H9 (cell line): ENCODE measurements around the gene TSPOAP1. TPM values are rescaled to one million over a fixed set of nuclear protein-coding genes. Genes with fewer than 3 reads are reported as not detected.

Source experiments
- DNase-seq: peaks from one replicate; pipeline ENCODE4 v3.0.0-alpha.2; 2017
- H2AFZ ChIP-seq: one replicate; pipeline ENCODE4 v1.6.1; 2013; ENCODE audit warnings: mild to moderate bottlenecking, low read length, control low read depth, moderate library complexity
- H2AK5ac ChIP-seq: 2 replicates; pipeline ENCODE4 v1.6.1; 2013; ENCODE audit warnings: low read length, control low read depth, mixed read lengths; ENCODE audit not compliant: insufficient read length
- H2BK120ac ChIP-seq: one replicate; pipeline ENCODE4 v1.6.1; 2013; ENCODE audit warnings: low read depth, mild to moderate bottlenecking, low read length, control low read depth, inconsistent platforms; ENCODE audit not compliant: poor library complexity, severe bottlenecking
- H2BK12ac ChIP-seq: 2 replicates; pipeline ENCODE4 v1.6.1; 2013; ENCODE audit warnings: low read length, control low read depth, mixed read lengths, low read depth; ENCODE audit not compliant: insufficient read length
- H2BK15ac ChIP-seq: 2 replicates; pipeline ENCODE4 v1.6.1; 2013; ENCODE audit warnings: low read depth, low read length, control low read depth
- H2BK20ac ChIP-seq: one replicate; pipeline ENCODE4 v1.6.1; 2013; ENCODE audit warnings: low read depth, mild to moderate bottlenecking, low read length, control low read depth, inconsistent platforms; ENCODE audit not compliant: poor library complexity, severe bottlenecking
- H2BK5ac ChIP-seq: 2 replicates; pipeline ENCODE4 v1.6.1; 2013; ENCODE audit warnings: low read length, control low read depth, mixed read lengths; ENCODE audit not compliant: insufficient read length
- H3K14ac ChIP-seq: 2 replicates; pipeline ENCODE4 v1.6.1; 2013; ENCODE audit warnings: low read length, control low read depth; ENCODE audit not compliant: insufficient read depth
- H3K18ac ChIP-seq: 2 replicates; pipeline ENCODE4 v1.6.1; 2013; ENCODE audit warnings: low read depth, mild to moderate bottlenecking, mixed read lengths, low read length, control low read depth; ENCODE audit not compliant: insufficient read length
- H3K23ac ChIP-seq: 2 replicates; pipeline ENCODE4 v1.6.1; 2013; ENCODE audit warnings: low read length, control low read depth, mixed read lengths, low read depth; ENCODE audit not compliant: insufficient read length
- H3K23me2 ChIP-seq: 2 replicates; pipeline ENCODE4 v1.6.1; 2013; ENCODE audit warnings: low read depth, mild to moderate bottlenecking, mixed read lengths, low read length, control low read depth; ENCODE audit not compliant: insufficient read length, poor library complexity, severe bottlenecking
- H3K27ac ChIP-seq: 2 replicates; pipeline ENCODE4 v1.5.1; 2013; ENCODE audit warnings: low read length, control low read depth, mixed read lengths, low read depth; ENCODE audit not compliant: insufficient read length
- H3K27me3 ChIP-seq: 2 replicates; pipeline ENCODE4 v1.6.1; 2013; ENCODE audit warnings: low read length, control low read depth, inconsistent platforms; ENCODE audit not compliant: insufficient read depth
- H3K4ac ChIP-seq: 2 replicates; pipeline ENCODE4 v1.6.1; 2013; ENCODE audit warnings: low read depth, mild to moderate bottlenecking, control low read depth, inconsistent platforms, low read length, moderate library complexity
- H3K4me1 ChIP-seq: 2 replicates; pipeline ENCODE4 v1.6.1; 2013; ENCODE audit warnings: low read length, control low read depth, inconsistent platforms; ENCODE audit not compliant: insufficient read depth
- H3K4me2 ChIP-seq: 2 replicates; pipeline ENCODE4 v1.6.1; 2013; ENCODE audit warnings: low read length, control low read depth, mixed read lengths; ENCODE audit not compliant: insufficient read length, insufficient read depth
- H3K56ac ChIP-seq: 2 replicates; pipeline ENCODE4 v1.6.1; 2013; ENCODE audit warnings: low read depth, mild to moderate bottlenecking, mixed read lengths, low read length, control low read depth; ENCODE audit not compliant: insufficient read length
- H3K79me1 ChIP-seq: 2 replicates; pipeline ENCODE4 v1.6.1; 2013; ENCODE audit warnings: low read depth, mild to moderate bottlenecking, moderate library complexity, low read length, control low read depth, inconsistent platforms; ENCODE audit not compliant: insufficient read depth, poor library complexity, severe bottlenecking
- H3K79me2 ChIP-seq: 2 replicates; pipeline ENCODE4 v1.6.1; 2013; ENCODE audit warnings: low read length, control low read depth, inconsistent platforms; ENCODE audit not compliant: insufficient read depth
- H3K9ac ChIP-seq: 2 replicates; pipeline ENCODE4 v1.6.1; 2013; ENCODE audit warnings: low read length, control low read depth, mixed read lengths; ENCODE audit not compliant: insufficient read length; ENCODE audit errors: extremely low read depth
- H3K9me3 ChIP-seq: one replicate; pipeline ENCODE4 v1.6.1; 2013; ENCODE audit warnings: low read depth, low read length, inconsistent platforms; ENCODE audit not compliant: control insufficient read depth
- H3T11ph ChIP-seq: one replicate; pipeline ENCODE4 v1.6.1; 2013; ENCODE audit warnings: mild to moderate bottlenecking, low read length, control low read depth, inconsistent platforms
- H4K20me1 ChIP-seq: one replicate; pipeline ENCODE4 v1.6.1; 2013; ENCODE audit not compliant: control insufficient read depth, insufficient read length, insufficient read depth
- H4K5ac ChIP-seq: 2 replicates; pipeline ENCODE4 v1.6.1; 2013; ENCODE audit warnings: low read depth, mild to moderate bottlenecking, mixed read lengths, low read length, control low read depth; ENCODE audit not compliant: insufficient read length
- H4K8ac ChIP-seq: replicated peaks from 2 replicates; pipeline ENCODE4 v1.6.1; 2013; ENCODE audit warnings: low read length, control low read depth, mixed read lengths, low read depth; ENCODE audit not compliant: insufficient read length
- H4K91ac ChIP-seq: 2 replicates; pipeline ENCODE4 v1.6.1; 2013; ENCODE audit warnings: low read depth, mild to moderate bottlenecking, moderate library complexity, mixed read lengths, low read length, control low read depth; ENCODE audit not compliant: insufficient read length
- H3K27ac Mint-ChIP-seq, 3 experiments: 2 replicates in 2 of 3; 3 replicates in 1 of 3; pipeline ENCODE4 v1.8.0; 2020 to 2021; ENCODE audit warnings: mixed read lengths in 3 of 3, mild to moderate bottlenecking in 1 of 3, moderate library complexity in 1 of 3
- H3K27me3 Mint-ChIP-seq: 2 replicates; pipeline ENCODE4 v1.8.0; 2021; ENCODE audit warnings: low read depth, mild to moderate bottlenecking, moderate library complexity, mixed read lengths
- H3K36me3 Mint-ChIP-seq, 3 experiments: 2 replicates in 2 of 3; 3 replicates in 1 of 3; pipeline ENCODE4 v1.8.0; 2020 to 2021; ENCODE audit warnings: low read depth in 3 of 3, mixed read lengths in 3 of 3; ENCODE audit not compliant: insufficient read depth in 1 of 3
- H3K4me1 Mint-ChIP-seq, 2 experiments: 2 replicates each; pipeline ENCODE4 v1.8.0; 2020; ENCODE audit warnings: mixed read lengths in 2 of 2
- H3K4me3 Mint-ChIP-seq, 2 experiments: 2 replicates in 1 of 2; 3 replicates in 1 of 2; pipeline ENCODE4 v1.8.0; 2020 to 2021; ENCODE audit warnings: mild to moderate bottlenecking in 2 of 2, mixed read lengths in 2 of 2, moderate library complexity in 1 of 2
- H3K9me3 Mint-ChIP-seq, 2 experiments: 2 replicates in 1 of 2; 3 replicates in 1 of 2; pipeline ENCODE4 v1.8.0; 2020; ENCODE audit warnings: mild to moderate bottlenecking in 2 of 2, mixed read lengths in 2 of 2, moderate library complexity in 1 of 2
- CTCF ChIP-seq: fragments of 200-600 bp; sonication (generic); conservative IDR thresholded peaks from 3 replicates; pipeline ENCODE4 v1.8.0; 2021; ENCODE audit warnings: antibody characterized with exemption, mild to moderate bottlenecking
- WGBS: extraction: QIAGEN DNeasy Blood & Tissue Kit; methylation state at CpG from one replicate; pipeline ENCODE4 v1.1.7; 2013; ENCODE audit warnings: missing lambda C conversion rate, low lambda C conversion rate, mixed read lengths; ENCODE audit not compliant: insufficient read length; ENCODE audit errors: extremely low coverage; 5-methylcytosine and 5-hydroxymethylcytosine counted together
- total RNA-seq: library from RNA; stranded (reverse); gene quantifications from 2 replicates; pipeline ENCODE4 v1.2.1, GENCODE V29; 2021

TSPOAP1 gene
- total RNA-seq, 1 experiment from 2014 or later: 17.3 TPM

DNA sequence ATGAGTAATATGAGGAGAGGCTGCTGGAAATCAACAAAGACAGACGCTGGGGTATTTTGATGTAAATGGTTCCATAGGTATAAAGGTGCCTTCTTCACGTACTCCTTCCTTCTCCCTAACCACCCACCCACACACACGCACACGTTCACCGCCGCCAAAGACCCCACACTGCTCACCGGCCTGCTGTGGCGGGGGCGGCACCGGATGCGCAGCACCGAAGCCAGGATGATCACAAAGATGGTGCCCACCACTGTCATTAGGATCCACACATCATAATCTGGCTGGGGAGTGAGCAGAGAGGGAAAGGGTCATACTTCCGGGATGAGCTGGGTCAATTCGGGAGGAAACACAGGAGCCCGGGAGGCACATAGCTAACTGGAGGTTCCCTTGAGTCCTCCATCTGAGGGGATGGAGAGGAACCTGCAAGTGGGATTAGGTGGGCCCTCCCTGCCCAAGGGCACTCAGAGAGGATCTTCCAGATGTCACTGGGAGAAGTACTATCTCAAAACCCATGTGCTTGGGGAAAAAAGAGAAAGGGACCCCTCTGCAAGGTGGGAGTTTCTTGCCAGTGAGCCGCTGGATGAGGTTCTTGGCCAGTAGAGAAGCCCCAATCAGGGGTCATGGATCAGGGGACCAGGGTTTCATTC lies 33.9 kb upstream of the TSPOAP1 start:
- H2BK12ac ChIP-seq: no peak overlapping the region
- H3K18ac ChIP-seq: no peak overlapping the region
- no peak overlapping the region for H3K56ac ChIP-seq
- H3K79me1 ChIP-seq: no peaks in the 10 kb centered on the region
- H3K9me3 ChIP-seq: no peaks in the 10 kb centered on the region
- H3K79me2 ChIP-seq: no peaks in the 10 kb centered on the region
- H3K4ac ChIP-seq: no peak overlapping the region
- peaks cover 14 to 19% of the 10 kb centered on the region in 2 experiments for H3K4me1 Mint-ChIP-seq
- no peak overlapping the region for H2BK5ac ChIP-seq
- no peak overlapping the region for H3K14ac ChIP-seq
- no CpG with 5 or more reads among the region's 16 CpGs for WGBS
- H3K27me3 ChIP-seq: no peaks in the 10 kb centered on the region
- no peak for DNase-seq
- H2AK5ac ChIP-seq: no peak overlapping the region
- H3T11ph ChIP-seq: no peak overlapping the region
- no peak overlapping the region for H3K27ac ChIP-seq
- H3K23ac ChIP-seq: no peak overlapping the region
- H4K91ac ChIP-seq: no peak overlapping the region
- H3K36me3 Mint-ChIP-seq: no peaks in the 10 kb centered on the region; a peak in 1 of 7 replicates
- H2BK120ac ChIP-seq: no peak overlapping the region
- H3K4me1 ChIP-seq: no peaks in the 10 kb centered on the region; the same call in 1 of the 2 replicates
- no peak overlapping the region for H4K5ac ChIP-seq
- no peak overlapping the region for H4K8ac ChIP-seq
- H3K23me2 ChIP-seq: no peaks in the 10 kb centered on the region
- no peak overlapping the region for H2BK20ac ChIP-seq
- no peak for TF ChIP-seq CTCF
- no peak overlapping the region for H3K4me3 Mint-ChIP-seq
- H3K4me2 ChIP-seq: no peak overlapping the region
- H3K27ac Mint-ChIP-seq: peak overlapping the region in 2 of 3 experiments; percentile 19 to 76; a peak in 3 of 7 replicates
- no peak overlapping the region for H3K9ac ChIP-seq
- H3K9me3 Mint-ChIP-seq: no peaks in the 10 kb centered on the region
- H2AFZ ChIP-seq: no peak overlapping the region
- no peak overlapping the region for H2BK15ac ChIP-seq
- peaks cover 5% of the 10 kb centered on the region for H3K27me3 Mint-ChIP-seq
- no peaks in the 10 kb centered on the region for H4K20me1 ChIP-seq
